HG03520 (cell line): ENCODE data around the gene IGFBP4.

Experiments used
- ATAC-seq: cut with Tn5 transposase; IDR thresholded peaks from one replicate; pipeline ENCODE4 v1.9.1; 2021; ENCODE audit warnings: mild to moderate bottlenecking, moderate library complexity; ENCODE audit not compliant: unreplicated experiment

The IGFBP4 gene

DNA sequence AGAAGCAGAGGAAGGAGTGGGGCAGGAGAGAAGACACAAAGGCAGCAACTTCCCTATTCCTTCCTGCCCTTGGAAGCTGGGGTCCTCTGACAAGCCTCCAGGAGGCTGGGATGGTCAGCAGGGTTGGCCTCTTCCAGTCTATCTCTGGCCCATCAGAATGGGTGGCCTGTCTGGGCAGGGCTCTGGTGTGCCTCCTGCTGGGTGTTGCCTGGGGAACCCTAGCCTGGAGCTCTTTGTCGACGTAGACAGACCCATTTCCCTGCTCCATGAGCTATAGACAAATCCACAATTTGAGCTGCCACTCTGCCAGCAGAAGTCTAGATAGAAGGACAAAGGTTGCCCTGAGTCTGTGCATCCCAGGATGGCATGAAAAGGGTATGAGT is 11.4 kb downstream of the IGFBP4 start:
- ATAC-seq = no peak

- no peak for ATAC-seq
Measured at GRCh38 chr17:40456396-40456951, 13.2 kb downstream of the IGFBP4 start.

- ATAC-seq = no peak
Measured at GRCh38 chr17:40457369-40457768, 14.1 kb downstream of the IGFBP4 start.

GRCh38 chr17:40457964-40458791 is 14.9 kb downstream of the IGFBP4 start:
- no peak for ATAC-seq

DNA sequence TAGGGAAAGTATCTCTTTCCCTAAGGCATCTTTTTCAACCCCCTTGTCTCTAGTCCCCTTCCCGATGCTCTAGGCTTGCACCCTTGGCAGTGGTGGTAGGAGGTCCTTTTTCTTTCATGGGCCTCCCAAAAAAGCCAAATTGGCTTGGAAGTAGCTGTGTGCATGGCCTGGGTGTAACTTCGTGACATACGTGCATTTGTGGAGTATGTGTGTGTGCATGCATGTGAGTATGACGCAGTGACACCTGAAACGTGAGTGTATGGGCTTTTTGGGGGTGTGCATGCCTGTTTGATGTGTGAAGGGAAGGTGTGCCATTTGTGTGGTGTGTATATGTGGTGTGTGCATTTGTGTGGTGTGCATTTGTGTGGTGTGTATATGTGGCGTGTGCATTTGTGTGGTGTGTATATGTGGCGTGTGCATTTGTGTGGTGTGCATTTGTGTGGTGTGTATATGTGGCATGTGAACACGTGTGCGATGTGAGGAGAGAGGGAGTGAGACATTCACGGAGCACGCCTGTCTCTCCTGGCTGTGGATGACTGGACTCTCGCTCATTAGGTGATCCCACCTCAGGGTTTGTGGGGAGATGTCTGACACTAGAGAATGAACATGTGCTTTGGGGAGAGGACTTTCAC is 15.7 kb downstream of the IGFBP4 start:
- ATAC-seq = no peak

GRCh38 chr17:40459636-40460603 is 16.7 kb downstream of the IGFBP4 start:
- ATAC-seq = no peak

DNA sequence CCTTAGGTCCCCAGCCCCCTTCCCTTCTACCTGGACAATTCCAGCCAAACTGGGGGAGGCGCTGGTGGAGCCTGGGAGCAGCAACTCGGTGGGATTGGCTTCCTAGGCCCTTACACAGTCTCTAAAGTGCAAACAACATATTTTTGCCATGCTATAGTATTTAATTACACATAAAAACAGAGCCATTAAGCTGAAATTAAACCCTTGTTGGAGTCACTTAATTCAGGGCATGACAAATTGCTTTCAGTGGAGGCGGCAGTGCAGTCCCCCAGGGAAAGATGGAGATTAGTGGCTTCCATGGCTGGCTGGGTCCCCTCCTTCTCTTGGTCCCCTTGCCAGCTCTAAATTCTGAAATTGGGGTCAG is 17.3 kb downstream of the IGFBP4 start:
- no peak for ATAC-seq

- no peak for ATAC-seq
Measured at GRCh38 chr17:40460968-40461731, 17.9 kb downstream of the IGFBP4 start.

DNA sequence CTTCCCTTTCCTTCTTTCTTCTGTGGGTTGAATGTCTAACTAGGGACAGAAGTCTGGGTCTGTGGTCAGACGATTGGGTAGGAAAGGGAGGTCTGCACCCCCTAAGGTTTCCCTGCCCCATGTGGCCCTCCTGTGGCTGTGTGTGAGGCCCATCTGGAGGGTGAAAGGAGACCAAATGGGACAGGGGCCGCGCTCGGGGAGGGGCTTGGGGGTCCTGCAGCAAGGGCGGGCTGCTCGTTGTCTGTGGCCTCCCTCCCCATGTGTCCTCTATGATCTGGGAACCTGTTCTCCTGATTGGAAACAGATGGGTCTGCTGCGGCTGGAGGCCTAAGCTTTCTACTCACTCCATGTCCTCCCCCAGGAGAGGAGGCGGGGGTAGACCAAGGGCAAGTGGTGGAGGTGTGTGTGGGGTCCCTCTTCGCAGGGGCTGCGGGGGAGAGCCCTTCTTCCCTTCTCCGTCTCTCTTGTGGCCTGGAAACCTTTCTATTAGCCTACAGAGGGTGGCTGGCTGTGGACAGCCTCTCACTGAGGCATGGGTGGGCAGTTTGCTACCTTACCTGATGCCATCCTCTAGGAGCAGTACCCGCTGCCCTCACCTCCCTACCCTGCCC is 18.6 kb downstream of the IGFBP4 start:
- ATAC-seq = no peak

DNA sequence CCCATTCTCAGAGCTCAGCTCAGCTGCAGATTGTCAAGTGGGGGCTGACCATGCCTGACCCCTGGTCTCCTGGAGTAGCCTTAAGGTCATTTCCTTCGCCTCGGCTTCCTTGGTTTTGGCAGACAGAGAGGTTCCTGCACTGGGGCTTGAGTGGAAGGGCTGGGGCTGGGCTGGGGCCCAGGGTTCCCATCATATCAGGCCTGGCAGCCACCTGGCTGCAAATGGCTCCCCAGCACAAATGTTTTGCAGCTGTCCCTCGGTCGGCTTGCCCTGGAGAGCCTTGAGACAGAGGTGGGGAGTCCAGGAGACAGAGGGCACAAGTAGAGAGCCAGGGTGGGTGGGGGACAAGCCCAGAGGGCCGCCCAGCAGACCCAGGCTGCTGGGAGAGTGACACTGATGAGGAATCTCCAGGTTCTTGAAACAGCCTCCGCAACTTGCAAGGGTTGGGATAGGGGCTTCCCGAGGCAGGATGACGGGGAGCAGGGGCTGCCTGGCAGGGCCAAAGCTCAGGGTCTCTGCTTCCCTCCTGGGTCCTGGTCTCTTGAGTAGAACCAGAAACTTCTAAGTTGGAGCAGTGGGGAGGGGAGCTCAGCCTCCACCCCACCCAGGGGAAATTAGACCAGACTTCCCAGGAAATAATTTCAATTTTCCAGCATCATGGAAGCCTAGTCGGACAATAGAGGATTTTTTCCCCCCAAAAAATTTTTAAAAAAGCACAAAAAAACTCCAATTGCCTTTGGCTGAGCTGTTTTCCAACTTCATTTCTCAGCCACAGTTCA is 19.3 kb downstream of the IGFBP4 start:
- no peak for ATAC-seq

GRCh38 chr17:40463122-40463550 is 19.9 kb downstream of the IGFBP4 start:
- ATAC-seq = no peak

- no peak for ATAC-seq
Measured at GRCh38 chr17:40464392-40464855, 21.2 kb downstream of the IGFBP4 start.

DNA sequence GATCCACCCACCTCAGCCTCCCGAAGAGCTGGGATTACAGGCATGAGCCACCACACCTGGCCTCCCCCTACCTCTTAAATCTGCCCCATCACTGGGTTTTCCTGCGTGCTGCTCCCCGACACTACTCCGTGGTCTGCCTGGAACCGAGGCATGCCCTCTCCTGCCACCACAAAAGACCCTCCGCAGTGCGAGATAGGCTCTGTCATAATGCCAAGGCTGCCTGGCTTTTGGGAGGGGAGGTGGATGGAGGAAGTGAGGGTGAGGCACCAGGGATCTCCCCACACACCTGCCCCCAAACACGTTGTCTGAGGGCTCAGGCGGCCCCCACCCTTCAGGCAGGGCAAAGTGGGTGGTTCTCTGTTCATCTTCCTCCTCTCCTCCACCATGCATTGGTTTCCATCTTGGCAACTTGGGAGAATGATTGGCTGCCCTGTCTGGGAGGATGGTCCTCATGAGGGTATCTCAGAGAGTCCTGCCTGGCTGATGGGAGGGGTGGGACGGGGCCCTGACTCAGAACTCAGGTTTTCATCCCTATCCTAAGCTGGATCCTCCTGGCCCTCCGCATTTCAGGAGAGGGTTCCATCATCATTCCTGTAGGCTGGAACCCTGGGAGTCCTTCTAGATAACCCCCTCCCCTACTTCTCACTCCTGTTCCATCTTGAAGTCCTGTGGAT is 23.2 kb downstream of the IGFBP4 start:
- no peak for ATAC-seq

GRCh38 chr17:40467281-40467867 is 24.1 kb downstream of the IGFBP4 start:
- no peak for ATAC-seq

- no peak for ATAC-seq
Measured at GRCh38 chr17:40468560-40468959, 25.3 kb downstream of the IGFBP4 start.

GRCh38 chr17:40469805-40470675 is 26.8 kb downstream of the IGFBP4 start:
- ATAC-seq = no peak
